Amygdala (tissue), 56 donors: ENCODE results near the gene ANKRD53.

Source experiments
- DNase-seq, 56 donors: peaks; one replicate each; lab custom pipeline; 2025; lab: John Stamatoyannopoulos, UW

Gene ANKRD53, protein sequence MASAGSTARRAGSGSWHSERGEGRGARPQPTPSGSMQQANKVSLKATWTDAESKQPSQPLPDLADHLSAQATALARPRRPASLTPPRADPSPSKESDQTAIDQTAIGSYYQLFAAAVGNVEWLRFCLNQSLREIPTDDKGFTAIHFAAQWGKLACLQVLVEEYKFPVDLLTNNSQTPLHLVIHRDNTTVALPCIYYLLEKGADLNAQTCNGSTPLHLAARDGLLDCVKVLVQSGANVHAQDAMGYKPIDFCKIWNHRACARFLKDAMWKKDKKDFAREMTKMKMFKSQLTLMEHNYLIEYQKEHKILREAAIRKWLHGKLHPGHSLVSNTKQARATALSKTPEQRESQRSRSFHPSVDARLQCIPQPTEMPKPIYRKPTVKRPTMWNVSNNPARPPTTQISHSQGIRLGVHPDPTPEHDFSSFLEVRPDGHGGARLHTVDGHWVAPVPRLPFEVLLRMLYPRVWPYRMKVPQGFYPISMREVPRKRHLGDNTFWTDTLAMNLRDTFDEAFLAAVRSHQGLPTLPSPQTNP

DNA sequence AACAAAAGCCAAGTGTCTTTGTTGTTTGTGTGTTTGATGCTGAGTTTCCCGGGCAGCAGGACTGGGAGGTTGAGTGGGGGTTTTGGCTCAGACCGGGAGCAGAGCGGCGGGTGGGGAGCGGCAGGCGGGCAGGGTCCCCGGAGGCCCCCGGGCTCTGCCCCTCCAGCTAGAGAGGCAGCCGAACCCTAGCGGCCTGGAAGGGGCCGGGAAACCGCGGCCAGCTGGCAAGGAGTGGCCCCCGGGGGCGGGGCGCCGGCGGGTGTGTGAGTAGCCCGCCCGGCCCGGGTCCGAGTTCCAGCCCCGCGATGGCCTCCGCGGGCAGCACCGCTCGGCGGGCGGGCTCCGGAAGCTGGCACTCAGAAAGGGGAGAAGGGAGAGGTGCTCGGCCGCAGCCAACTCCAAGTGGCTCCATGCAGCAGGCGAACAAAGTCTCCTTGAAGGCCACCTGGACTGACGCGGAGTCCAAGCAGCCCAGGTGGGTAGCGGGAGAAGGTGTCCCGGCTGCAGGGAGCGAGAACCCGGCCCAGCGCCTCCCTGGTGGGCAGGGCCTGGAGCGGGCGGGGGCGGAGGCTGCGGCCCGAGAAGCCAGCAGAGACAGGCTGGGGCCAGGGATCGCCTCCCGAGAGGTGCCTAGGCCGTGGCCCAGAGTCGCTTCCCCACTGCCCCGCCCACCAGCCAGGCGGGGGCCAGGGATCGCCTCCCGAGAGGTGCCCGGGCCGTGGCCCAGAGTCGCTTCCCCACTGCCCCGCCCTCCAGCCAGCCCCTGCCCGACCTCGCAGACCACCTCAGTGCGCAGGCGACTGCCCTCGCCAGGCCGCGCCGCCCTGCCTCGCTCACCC is at the start of gene ANKRD53:
Gene ANKRD53 (plus strand): TSS at position 290 of the 839 bp plus-strand sequence. CDS start 16 bp downstream, at position 306.
- DNase-seq = peak in 4 of 56 donors; percentile 16 to 61 (median 30)

DNA sequence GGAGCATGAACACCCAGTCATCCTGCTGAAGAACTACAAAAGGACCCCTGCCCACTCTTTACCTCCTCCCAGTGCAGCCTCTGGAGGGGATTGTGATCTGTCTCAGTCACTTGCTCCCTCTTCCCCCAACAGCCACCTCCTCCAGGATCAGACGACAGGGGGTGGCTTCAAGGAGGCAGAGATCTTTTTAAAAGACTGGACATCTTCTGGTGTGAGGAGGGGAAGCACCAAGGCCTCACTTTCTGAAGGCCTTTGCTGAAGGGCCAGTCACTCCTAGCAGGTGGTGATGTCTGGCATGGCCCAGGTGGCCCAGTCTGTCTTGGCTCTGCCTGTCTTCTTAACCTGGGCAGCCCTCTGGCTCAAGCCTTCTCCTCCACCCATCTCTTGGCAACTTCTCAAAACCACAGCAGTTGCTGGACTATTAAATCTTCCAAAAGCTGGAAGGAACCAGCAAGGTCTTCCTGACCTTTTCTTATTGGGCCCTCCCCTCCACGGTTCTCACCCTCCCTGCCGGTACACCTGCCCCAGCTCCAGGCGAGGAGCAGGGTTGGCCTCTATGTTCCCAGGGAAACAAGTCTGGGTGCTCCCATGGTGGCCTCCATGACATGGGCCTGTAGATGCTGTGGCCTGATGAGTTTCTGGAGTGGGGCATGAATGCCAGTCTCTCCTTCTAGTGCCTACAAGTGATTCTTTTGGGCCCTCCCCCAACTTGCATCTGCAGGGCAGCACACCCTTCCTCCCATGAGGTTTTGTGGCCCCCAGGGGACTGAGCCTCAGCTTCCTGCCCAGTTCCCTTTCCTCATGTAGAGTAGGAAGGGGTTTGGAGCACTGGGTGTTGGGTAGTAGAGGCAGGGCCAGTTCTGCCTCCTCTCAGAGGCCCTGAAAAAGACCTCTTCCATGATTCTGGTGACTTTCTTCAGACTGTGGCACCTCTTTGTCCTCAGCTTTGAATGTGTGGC is 47.8 kb upstream of the ANKRD53 start:
- DNase-seq = no peak

DNA sequence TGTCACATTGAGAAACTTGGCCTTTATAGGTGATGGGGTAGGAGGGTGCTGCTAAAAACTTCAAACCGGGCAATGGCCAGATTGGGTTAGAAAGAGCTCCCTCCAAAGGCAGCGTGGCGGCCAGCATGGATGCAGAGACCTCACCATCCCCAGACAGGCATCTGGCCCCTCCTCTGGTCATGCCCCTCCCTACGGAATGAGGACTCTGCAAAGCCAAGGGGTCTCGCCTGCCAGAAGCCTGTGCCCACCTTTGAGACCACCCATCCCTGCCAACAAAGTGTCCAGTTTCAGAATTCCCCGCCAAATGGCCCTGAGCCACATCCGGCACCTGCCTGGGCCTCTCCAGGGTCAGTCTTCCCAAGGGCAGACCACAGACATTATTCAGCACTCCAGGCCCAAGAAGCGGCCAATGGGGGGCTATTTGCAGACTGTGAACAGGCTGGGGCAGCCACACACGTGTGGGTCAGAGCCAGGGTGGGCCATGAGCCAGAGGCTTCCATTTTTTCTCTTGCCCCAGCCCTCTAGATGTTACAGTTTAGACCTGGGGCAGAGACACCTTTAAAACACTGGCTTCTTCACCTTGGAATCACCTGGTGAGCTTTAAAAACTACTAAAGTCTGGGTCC is 46.9 kb upstream of the ANKRD53 start:
- no peak for DNase-seq

DNA sequence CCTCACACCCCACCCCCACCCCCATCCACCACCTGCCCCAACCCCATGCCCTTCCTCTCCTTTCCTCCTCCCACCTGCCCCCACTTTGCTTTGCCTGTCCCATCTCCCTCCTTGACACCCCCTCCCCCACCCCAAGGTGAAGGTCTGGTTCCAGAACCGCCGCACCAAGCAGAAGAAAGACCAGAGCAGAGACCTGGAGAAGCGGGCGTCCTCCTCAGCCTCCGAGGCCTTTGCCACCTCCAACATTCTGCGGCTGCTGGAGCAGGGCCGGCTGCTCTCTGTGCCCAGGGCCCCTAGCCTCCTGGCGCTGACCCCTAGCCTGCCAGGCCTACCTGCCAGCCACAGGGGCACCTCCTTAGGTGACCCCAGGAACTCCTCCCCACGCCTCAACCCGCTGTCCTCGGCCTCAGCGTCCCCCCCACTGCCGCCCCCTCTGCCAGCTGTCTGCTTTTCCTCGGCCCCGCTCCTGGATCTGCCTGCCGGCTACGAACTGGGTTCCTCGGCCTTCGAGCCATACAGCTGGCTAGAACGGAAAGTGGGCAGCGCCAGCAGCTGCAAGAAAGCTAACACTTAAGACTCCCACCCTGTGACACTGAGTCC is 45.7 kb upstream of the ANKRD53 start:
- no peak for DNase-seq

DNA sequence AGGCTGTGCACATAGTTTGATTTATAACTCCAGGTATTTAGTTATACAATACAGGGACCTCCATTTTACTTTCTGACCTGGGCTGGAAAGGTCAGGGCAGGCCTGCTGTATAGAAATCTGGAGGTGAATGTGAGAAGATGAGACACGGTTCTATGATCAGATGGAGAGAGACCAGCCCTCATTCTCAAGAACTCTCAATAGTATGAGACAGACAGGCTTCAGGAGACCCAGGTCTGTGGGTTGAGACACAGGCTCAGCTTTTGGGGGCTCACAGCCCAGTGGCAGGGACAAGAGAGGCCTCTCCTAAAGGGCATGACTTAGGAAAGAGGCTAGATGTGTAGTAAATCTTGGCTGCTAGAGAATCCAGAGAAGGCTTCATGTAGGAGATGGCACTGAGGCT is 43.4 kb upstream of the ANKRD53 start:
- no peak for DNase-seq

DNA sequence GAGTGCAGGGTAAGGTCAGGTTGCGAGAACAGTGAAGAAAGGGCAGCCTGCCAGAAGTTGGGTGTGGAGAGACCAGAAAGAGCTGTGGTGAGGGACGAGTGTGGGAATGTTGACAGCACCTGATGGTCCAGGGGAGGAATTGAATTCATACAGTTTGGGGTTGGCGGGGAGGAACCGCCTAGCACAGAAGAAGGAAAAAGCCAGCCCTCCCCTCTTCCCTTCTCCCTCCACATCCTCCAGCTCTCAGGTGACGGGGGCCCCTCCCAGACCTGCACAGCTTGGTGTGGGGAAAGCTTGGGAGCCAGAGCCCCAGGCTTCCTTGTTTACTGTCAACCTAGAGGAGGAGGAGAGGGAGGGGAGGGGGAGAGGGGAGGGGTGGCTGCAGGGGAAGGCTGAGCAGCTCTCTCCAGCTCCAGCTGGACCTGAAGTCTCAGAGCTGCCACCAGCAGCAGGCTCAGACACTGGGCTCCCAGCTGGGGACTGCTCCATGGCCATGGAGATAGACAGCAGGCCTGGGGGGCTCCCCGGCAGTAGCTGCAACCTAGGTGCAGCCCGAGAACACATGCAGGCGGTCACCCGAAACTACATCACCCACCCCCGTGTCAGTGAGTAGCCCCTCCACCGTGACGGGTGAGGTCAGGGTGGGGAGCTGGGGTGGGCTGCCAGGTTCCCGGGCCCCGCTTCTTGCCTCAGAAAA is 42.8 kb upstream of the ANKRD53 start, which contains the start of gene ATP6V1B1:
Gene ATP6V1B1 (plus strand): TSS at position 433 of the 697 bp plus-strand sequence. CDS start 55 bp downstream, at position 488.
- DNase-seq = no peak

DNA sequence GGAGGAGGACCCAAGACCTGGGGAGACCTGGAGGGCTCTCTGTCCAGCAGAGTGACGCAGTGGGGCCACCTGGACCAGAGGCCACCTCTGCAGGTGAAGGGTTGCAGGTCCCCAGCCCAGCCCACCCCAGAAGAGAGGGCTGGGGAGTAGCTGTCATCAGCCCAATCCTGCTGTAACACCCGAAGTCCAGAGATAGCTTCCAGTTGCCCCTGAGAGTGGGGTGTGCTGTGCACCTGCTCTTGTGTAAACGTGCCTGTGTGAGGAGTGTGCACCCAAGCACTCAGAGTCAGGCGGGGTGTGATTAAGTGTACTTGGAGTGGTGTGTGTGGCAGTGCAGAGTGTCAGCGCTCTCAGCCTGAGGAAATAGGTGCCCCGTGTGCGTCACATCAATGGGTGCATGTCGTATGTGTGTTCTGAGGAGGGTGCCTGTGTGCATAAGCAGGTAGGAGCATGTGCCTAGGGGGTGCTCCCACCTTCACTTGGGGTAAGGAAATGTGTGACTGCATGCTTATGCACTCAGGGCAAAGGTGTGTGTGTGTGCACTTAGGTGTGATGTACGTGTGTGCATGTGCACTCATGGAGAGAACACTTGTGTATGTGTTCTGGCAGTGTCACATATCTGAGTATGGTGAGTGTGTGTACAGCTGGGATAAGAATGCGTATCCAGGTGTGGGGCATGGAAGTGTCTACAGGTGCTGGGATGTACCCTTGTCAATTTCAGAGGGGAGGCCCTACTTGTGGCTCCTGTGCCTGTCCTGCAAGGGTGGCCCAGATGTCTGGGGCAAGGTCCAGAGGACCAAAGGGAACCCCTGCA is 42.1 kb upstream of the ANKRD53 start:
- no peak for DNase-seq

DNA sequence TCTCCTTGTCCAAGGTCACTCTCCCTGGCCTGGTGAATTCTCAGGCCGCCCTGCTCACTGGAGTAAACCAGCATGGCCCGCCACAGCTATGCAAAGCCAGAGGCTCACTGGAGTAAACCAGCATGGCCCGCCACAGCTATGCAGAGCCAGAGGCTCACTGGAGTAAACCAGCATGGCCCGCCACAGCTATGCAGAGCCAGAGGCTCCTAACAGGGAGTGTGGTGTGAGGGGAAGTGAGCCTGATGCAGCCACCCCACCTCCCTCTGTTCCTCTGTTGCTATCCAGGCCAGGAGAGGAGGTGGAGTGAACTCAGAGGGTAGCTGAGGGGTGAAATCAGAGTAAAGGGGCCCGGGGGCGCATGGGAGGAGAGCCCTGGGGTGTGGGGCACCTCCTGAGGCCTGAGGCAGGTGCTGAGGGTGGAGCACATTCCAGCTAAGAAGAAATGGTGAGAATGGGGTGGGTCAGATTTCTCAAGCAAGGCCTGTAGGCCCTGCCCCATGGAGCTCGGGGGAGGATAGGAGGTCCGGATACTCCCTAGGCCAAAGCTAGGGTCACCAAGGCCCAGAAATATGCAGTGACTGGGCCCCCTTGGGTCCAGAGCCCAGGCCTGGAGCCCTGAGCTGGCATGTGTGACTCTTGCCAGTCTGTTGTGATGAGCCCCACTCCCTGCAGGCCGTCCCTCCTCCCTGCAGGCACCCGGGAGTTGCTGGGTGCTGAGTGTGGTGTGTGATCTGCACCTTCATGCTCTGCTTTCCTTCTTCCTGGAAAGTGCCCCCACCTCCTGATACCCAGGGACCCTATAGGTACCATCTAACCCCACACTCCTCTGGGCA is 41.2 kb upstream of the ANKRD53 start:
- DNase-seq = no peak

DNA sequence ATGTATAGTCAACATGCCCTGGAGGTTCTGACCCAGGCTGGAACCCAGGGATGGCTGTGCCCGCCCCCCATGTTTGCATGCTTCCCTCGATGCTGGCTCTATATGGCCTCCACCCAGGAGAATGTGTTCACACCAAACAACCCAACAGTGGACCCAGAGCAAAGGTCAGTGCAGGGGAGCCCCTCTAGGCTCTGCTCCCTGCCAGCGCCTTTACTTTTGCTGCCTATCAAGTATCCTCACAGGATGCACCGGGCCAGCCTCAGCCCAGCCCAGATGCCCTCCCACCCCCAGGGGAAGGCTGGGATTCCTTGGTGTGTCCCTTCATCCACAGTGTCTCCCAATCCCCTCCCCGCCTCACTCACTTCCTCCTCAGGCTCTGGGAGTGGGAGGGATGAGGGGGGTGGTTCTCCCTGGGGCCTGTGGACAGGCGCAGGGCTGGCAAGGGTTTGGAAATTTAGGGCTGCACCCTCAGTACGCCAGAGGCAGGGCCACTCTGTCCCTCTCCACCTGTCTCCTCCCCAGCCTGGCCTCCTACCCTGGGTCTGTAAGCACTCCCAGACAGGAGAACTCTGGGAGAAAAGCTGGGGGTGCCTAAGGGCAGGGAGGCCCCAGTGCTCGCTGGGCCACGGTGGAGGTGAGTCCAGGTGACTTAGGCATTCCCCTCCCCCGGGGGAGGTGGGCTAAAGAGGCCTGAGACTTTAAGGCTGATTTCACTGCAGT is 40.4 kb upstream of the ANKRD53 start:
- no peak for DNase-seq

DNA sequence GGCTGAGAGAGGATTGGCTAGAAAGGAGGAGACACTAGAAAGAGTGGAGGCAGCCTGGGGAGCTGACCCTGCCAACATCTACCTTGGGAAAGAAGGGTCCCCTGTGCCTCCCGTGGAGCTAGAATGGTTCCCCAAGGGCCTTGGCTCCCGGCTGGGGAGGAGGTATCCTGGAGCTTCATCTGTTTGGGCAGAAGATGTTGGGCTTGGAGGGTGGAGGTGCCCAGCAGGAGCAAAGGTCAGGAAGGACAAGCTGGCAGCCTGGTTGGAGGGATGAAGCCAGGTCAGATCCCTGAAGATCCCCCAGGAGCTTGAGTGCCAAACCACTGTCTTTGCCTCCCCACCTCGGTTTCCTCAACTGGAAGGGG is 39.9 kb upstream of the ANKRD53 start:
- no peak for DNase-seq

DNA sequence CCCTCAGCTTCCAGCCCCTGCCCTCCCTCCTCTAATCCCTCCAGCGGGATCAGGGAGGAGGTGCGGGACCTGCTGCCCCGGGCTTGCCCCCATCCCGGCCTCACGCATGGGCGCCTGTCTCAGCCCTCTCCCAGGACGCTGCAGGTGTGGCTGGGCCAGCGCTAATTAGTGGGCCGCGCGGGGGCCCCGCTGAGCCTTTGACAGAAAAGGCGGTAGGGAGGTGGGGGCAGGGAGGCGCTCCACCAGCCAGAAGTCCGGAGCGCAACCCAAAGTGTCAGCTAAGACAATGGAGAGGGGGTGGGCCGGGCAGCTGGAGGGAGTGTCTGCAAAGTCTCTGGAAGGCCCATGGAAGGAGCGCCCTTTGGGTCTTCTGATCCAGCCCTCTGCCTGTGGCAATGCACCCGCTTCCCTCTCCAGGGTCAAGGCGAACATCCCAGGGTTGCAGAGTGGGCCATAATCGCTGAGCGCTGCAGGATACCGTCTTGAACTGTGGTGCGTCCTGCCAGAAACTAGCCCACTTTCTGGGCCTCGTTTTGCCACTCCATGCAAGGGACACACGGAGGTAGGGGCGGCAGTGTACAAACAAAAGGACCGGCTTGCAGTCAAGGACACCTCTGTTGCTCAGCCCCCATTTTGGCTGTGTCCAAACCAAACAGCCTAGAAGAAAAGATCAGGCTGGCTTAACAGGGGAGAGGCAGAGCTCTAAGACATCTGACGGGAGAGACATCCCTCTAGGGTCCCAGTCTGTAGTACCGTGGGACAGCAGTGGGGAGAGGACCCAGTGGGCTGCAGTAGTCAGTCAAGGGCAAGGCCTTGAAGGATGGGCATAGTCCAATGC is 39.2 kb upstream of the ANKRD53 start:
- DNase-seq = no peak

DNA sequence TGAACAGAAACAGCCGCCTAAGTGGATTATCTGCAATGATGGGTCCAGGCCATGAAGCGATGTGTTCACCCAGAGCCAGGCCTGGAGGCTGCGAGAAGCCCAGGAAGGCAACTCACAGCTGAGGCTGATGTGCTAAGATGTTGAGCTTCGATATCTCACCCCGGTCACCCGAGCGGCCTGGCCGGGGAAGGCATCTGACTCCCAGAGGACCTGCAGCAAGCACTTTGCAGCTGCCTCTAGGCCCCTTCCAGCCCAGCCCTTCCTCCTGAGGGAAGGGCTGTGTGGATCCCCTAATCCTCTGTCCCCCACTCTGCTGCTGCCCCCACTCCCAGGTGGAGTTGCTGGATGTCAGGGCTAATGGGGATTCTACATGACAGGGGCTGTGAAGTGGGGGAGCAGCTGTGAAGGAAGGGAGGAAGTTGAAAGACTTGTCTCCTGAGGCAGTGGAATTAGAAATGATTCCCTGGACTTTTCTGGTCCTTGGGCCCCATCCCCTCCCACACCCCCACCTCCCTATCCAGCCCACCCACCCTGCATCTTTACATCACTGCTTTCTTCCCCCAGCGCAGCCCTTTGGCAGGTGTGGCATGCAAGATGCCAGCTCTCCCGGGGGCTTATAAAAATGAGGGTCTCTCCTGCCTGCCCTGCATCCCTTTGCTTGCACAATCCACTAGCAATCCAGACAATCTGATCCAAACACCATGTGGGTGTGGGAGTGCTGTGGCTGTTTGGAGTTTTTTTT is 38.4 kb upstream of the ANKRD53 start:
- no peak for DNase-seq

DNA sequence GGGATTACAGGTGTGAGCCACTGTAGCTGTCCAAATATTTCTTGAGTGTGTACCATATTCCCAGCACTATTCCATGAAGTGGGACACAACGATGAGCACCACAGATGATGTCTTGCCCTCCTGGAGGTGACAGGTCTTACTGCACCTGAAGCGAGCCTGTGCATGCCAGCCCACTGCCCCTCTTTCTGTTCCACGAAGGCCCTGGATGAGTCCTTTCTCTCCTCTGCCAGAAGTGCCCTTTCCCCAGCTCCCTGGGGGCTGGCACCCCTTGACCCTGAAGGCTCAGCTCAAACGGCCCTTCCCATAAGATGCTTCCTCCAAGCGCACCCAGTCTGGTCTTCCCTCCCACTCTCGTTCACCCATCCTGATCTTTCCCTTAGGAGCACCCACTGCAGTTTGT is 37.2 kb upstream of the ANKRD53 start:
- DNase-seq = no peak

DNA sequence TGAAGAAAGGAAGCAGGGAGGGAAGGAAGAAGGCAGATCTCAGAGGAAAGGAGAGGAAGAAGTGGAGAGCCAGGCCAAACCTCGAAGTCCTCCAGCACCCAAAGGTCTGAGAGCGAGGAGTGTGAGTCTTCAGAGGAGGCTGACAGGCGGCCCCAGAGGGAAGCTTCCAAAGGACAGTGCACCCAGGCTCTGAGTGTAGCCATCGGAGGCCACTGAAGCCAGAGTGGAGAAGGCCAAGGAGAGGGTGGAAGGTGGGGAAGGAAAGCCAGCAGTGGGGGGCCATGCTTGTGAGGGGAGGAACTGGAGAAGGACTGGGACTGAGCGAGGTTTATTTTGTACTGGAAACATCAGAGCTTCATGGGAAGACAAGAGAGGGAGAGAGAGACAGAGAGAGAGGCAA is 36.7 kb upstream of the ANKRD53 start:
- DNase-seq = no peak
